Hindlimb muscle (tissue), 1 donor: ENCODE measurements around the gene CPXM1. TPM values are rescaled to one million over a fixed set of nuclear protein-coding genes. Genes with fewer than 3 reads are reported as not detected.

Experiments used
- DNase-seq: peaks from one replicate; pipeline ENCODE4 v3.0.0-alpha.2; 2013
- polyA plus RNA-seq: library from polyadenylated mRNA; unstranded; fragments of 120-200 nt; gene quantifications from one replicate; pipeline ENCODE4 v1.2.1, GENCODE V29; 2013; ENCODE audit not compliant: insufficient read length

Gene CPXM1
- polyA plus RNA-seq, 1 donor, result 46.8 TPM

DNA sequence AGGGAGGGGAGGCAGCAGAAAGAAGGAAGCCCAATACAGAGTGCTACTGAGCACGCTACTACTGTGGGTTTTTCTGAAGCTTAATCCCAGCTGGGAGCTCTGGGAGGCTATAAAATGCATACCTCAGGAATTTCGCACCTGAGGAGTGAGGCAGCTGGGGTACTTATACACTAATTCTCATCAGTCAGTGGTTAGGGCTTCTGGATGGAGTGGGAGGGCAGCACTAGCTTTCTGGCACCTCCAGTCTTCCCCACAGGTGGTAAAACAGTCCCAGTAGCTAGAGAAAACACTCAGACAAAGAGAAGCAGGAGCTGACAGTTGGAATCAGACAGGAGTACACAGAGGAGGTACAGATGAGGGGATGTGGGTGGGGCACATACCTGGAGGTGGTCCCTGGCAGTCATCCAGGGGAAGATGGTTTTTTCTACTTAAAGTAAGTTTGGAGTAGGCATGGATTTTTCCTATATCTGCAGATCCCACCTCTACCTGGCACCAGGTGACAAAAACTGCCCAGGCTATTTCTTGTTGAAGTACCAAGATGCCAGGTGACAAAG lies 37.8 kb downstream of the CPXM1 start:
- no peak for DNase-seq

DNA sequence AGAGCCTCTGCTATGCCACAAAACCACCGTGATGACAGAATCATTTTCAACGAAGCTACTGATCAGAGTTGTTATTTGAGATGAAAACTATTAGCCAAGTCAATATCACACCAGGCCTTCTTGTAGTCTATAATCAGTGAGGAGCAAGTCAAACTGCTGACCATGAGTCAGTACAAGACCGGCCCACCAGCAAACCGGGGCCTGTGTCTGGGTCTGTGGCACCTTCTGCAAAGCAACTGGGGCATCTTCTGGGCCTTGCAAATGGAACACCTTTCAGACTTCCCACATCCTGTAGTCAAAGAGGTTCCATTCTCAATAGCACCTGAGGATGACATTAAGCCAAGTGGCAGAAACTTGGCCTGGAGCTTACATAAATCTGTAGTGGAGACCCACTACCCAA lies 38.5 kb downstream of the CPXM1 start:
- no peak for DNase-seq

GRCh38 chr20:2760952-2761305 lies 39.5 kb downstream of the CPXM1 start:
- no peak for DNase-seq

- DNase-seq, result no peak
Measured at GRCh38 chr20:2760297-2760951, 40.0 kb downstream of the CPXM1 start.

DNA sequence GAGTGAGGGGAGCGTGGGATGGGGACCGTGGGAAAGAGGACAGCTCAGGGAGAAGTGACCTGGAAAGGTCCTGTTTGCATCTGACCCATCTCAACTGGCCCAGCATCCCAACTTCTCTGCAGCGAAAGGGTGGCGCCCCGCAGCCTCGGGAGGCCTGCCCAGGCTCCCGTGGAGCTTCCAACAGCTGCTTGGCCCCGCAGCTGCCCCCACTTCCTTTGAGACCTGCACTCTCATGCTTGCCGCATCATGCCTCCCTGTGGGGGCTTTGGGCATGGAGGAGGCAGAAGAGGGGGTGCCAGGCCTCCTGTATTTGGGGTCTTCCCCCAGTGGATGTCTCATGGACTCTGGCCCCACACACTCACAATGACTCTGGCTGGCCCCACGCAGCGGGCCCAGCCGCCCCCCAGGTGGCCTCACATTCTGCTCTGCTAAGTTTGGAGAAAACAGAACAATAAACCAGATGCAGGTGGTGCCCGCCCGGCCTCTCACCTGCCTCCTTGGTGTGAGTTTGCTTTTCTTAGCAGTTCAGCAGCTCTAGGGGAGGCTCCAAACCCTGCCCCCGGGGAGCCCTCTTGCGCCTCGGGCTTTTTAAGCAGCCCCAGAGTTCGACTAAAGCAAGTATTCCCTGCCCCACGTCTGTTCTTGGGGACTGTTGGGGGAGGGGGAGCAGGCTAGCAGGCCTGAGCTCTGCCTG lies 40.7 kb downstream of the CPXM1 start:
- DNase-seq, result no peak

DNA sequence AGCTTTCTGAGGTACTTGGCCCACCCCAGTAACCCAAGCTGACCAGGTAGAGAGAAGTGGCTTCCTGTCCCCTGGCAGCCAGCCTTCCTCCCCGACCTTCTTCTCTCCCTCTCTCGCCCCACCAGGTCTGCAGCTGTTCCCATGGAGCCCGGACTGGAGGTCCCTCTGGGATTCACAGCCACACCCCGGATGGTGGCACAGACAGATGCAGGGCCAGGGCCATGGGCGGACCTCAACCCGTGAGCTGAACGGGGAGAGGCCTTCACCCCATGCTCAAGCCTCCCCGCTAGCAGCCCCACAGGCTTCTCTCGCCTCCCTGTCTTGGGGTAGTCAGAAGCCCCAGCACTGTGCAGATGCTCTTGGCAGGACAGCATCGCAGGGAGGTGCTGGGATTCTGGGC lies 41.3 kb downstream of the CPXM1 start:
- DNase-seq, result no peak

GRCh38 chr20:2757969-2758368 lies 42.5 kb downstream of the CPXM1 start:
- DNase-seq, result peak; percentile 22

DNA sequence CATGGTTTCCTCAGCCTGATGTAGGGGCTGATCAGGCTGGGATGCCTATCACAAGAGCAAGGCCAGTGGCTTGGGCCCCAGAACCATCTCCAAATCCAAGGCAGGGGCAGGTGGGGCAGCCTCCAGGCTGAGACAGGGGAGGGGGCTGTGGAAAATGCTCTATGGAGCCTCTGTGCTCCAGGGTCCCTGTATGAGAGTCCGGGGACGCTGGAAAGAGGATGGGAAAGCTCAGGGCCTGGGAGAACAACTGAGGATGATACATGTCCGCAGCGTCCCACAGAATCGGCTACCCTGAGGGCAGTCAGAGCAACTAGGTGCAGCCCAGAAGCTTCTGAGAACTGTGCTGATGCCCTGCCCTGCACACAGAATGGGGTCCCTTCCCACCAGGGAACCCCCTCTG lies 43.4 kb downstream of the CPXM1 start:
- no peak for DNase-seq

DNA sequence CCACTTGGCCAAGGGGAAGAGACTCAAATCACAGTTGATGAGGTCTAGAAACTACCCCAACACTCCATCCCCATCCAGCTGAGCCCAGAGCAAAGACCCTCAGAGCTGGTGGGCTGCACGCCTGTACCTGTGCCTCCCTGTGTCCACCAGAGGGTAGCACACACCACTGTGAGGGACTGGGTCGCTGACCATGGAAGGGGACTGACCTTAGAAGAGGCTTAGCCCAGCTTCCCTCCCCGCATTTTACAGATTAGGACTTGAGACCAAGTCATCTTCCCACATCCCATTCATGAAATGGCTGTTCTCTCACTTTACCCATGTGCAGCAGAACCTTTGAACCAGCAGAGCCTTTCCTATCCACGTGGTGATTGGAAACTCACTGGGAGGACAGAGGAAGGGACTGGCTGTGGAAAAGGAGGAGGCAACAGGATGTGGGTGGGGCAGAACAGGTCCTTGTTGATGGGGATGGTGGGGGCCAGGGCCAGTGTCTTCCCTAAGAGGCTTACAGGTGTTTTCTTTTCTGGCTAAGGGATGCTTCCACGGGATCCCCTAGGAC lies 44.3 kb downstream of the CPXM1 start:
- DNase-seq, result no peak

DNA sequence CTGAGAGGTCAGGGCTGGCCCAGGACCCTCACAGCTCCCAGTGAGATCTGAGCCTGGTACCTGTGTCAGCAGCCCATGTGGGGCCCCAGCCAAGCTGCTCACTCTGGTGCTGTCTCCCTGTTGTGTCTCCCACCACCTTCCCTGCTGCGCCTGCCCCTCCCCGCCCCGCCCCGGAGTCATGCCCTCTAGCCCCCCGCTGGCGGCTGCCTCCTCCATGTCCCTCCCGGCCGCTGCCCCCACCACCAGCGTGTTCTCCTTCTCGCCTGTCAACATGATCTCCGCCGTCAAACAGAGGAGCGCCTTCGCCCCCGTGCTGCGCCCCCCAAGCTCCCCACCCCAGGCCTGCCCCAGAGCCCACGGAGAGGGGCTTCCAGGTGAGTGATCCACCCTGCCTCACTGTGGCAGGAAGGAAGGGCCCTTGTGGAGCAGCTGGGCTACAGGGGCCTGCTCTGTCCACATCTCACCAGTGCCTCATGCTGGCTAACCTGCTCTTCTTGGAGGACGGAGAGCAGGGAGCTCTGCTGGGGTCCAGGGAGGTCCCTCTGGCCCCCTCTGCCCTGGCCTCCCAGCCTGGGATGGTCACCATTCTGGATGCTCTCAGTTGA lies 44.9 kb downstream of the CPXM1 start:
- DNase-seq, result no peak

GRCh38 chr20:2754424-2754823 lies 46.0 kb downstream of the CPXM1 start:
- no peak for DNase-seq

GRCh38 chr20:2753461-2754040 lies 46.9 kb downstream of the CPXM1 start:
- no peak for DNase-seq

- peak; percentile 33 for DNase-seq
Measured at GRCh38 chr20:2752567-2753460, 47.6 kb downstream of the CPXM1 start.

- peak; percentile 31 for DNase-seq
Measured at GRCh38 chr20:2751878-2752566, 48.4 kb downstream of the CPXM1 start.

DNA sequence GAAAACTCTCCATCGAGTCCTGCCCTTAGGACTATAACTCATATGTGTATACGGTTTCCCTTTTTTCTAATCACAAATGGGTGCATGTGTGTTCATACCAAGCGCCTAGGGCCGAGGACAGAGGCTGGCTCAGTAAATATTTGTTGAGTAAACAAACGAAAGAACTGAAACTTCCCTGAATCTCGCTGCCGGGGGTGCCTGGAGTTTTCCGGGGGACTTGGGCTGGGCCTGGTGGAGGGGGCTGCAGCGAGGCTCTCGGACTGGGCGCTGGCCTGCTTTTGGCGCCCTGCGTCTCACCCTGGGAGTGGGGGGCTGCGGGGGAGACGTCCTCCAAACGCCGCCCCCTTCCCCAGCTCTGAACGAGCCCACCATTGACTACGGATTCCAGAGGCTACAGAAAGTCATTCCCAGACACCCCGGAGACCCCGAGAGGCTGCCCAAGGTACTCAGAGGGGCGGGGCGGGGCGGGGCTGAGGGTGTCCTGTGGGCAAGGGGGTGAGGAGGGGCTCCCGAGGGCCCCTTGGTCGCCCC lies 49.0 kb downstream of the CPXM1 start:
- DNase-seq, result no peak

- no peak for DNase-seq
Measured at GRCh38 chr20:2750491-2751251, 49.8 kb downstream of the CPXM1 start.

DNA sequence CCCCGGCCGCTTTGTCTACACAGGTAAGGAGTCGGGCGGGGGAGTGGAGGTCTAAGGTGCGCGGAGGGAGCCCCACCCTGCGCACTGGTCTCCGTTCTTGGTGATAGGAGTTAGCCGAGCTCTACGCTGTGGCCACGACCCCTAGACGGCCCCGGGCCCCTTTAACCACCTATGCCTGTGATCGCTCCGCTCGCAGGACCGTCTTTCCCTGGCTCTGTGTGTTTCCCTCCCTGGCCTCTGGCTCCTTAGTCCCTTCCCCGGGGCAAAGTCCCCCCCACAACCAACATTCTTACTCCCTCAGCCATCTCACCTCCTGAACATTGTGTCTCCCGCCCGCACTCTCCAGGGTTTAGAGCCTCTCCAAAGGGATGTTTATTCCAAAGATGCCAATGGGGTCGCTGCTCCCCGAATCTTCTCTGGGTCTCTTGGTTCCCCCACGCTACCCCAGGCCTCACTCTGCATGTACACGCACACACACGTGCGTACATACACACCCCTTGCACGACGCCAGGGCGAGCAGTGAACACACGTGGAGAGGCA lies 50.4 kb downstream of the CPXM1 start:
- no peak for DNase-seq

DNA sequence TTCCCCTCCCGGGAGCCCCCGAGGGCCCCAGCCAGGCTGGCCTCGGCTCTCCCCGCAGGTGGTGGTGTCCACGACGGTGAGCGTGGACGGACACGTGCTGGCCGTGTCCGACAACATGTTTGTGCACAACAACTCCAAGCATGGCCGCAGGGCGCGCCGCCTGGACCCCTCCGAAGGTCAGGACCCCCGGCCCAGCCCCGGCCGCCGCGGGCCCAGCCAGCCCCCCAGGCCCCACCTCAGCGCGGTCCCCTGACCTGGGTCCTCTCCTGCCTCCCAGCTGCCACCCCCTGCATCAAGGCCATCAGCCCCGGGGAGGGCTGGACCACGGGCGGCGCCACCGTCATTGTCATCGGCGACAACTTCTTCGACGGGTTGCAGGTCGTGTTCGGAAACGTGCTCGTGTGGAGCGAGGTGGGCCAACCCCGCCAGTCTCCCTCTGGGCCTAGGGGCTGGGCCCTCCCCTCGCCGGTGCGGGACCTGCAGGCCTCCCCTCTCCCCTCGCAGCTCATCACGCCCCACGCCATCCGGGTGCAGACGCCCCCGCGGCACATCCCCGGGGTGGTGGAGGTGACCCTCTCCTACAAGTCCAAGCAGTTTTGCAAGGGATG lies 51.0 kb downstream of the CPXM1 start:
- DNase-seq, result no peak

DNA sequence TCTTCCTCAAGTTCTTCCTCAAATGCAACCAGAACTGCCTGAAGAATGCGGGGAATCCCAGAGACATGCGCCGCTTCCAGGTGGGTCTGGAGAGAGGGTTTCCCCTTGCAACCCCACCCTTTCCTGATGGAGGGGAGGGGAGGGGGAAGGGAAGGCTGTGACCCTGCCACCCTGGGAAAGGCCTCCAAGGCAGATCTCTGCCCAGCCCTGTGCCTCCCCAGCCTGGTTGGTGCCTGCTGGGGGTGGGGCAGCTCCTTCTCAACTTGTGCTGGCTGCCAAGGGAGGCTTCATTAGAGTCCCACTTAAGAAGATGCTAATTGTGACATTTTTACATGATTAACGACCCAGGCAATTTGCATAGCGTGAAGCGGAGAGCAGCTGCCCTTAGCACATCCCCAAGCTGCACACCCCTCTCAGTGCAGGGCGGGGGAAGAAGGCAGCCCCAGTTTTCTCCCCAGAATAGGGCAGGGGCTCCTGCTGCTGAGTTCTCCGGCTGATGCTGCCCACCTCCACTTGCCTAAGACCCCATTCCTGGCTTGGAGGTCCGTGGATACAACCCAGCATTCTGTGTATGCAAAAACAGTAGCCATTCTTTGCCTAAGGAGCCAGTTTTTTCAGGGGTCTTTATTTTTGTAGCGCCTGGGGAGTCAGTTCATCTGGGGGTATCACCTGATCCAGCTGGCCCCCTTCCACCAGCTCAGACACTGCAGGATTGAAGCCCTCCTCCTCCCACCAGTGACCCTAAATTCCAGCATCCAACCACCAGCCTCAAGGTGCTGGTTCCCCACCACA lies 51.7 kb downstream of the CPXM1 start:
- no peak for DNase-seq
